ENCODE results near the gene PKD1. TPM values are rescaled to one million over a fixed set of nuclear protein-coding genes. Genes with fewer than 3 reads are reported as not detected.

Gene PKD1
- total RNA-seq, 1 experiment from 2014 or later = 55.1 TPM

Small RNA genes lying within 50 kb of the gene (small RNA-seq; reads per million reads assigned to genes)
- gene MIR1225 (not detected), gene MIR3180-5 (not detected), gene MIR4516 (not detected), gene RF00019 (not detected), gene SNORD60 (not detected)

Other genes with a start within 250 kb of the PKD1 start
- gene HS3ST6, start 217.5 kb downstream of the PKD1 start, total RNA-seq (2014; rRNA removed; shearing (Covaris generic)) = not detected in 2 replicates
- gene MSRB1, start 192.7 kb downstream of the PKD1 start, total RNA-seq (2014; rRNA removed; shearing (Covaris generic)) = 26.1 and 38.7 TPM in 2 replicates
- gene RPL3L, start 181.2 kb downstream of the PKD1 start, total RNA-seq (2014; rRNA removed; shearing (Covaris generic)) = not detected in 2 replicates
- gene NDUFB10, start 176.4 kb downstream of the PKD1 start, total RNA-seq (2014; rRNA removed; shearing (Covaris generic)) = 559 and 621 TPM in 2 replicates
- 5,088 and 5,569 TPM in 2 replicates for gene RPS2, start 171.1 kb downstream of the PKD1 start, total RNA-seq (2014; rRNA removed; shearing (Covaris generic))
- not detected in 2 replicates for gene RNF151, start 169.0 kb downstream of the PKD1 start, total RNA-seq (2014; rRNA removed; shearing (Covaris generic))
- 47.8 and 53.4 TPM in 2 replicates for gene TBL3, start 163.8 kb downstream of the PKD1 start, total RNA-seq (2014; rRNA removed; shearing (Covaris generic))
- 0.43 TPM in 1 of 2 replicates, not detected in the other for gene NOXO1, start 154.4 kb downstream of the PKD1 start, total RNA-seq (2014; rRNA removed; shearing (Covaris generic))
- 75.7 and 85.5 TPM in 2 replicates for gene GFER, start 151.7 kb downstream of the PKD1 start, total RNA-seq (2014; rRNA removed; shearing (Covaris generic))
- 2.4 and 2.5 TPM in 2 replicates for gene SYNGR3, start 145.9 kb downstream of the PKD1 start, total RNA-seq (2014; rRNA removed; shearing (Covaris generic))
- 46.2 and 50.4 TPM in 2 replicates for gene ZNF598, start 126.1 kb downstream of the PKD1 start, total RNA-seq (2014; rRNA removed; shearing (Covaris generic))
- 0.30 and 0.35 TPM in 2 replicates for gene NPW, start 116.1 kb downstream of the PKD1 start, total RNA-seq (2014; rRNA removed; shearing (Covaris generic))
- 118 and 158 TPM in 2 replicates for gene NHERF2, start 109.0 kb downstream of the PKD1 start, total RNA-seq (2014; rRNA removed; shearing (Covaris generic))
- gene NTHL1, start 88.1 kb downstream of the PKD1 start, total RNA-seq (2014; rRNA removed; shearing (Covaris generic)) = 61.5 and 90.5 TPM in 2 replicates
- gene TSC2, start 87.9 kb downstream of the PKD1 start, total RNA-seq (2014; rRNA removed; shearing (Covaris generic)) = 50.2 and 59.6 TPM in 2 replicates
- 9.5 and 13.4 TPM in 2 replicates for gene RAB26, start 12.7 kb upstream of the PKD1 start, total RNA-seq (2014; rRNA removed; shearing (Covaris generic))
- 122 and 138 TPM in 2 replicates for gene TRAF7, start 19.9 kb upstream of the PKD1 start, total RNA-seq (2014; rRNA removed; shearing (Covaris generic))
- 0.10 and 1.2 TPM in 2 replicates for gene CASKIN1, start 60.7 kb upstream of the PKD1 start, total RNA-seq (2014; rRNA removed; shearing (Covaris generic))
- 50.0 and 69.1 TPM in 2 replicates for gene MLST8, start 69.6 kb upstream of the PKD1 start, total RNA-seq (2014; rRNA removed; shearing (Covaris generic))
- gene BRICD5, start 75.0 kb upstream of the PKD1 start, total RNA-seq (2014; rRNA removed; shearing (Covaris generic)) = 2.0 and 7.3 TPM in 2 replicates
- 40.0 and 50.1 TPM in 2 replicates for gene PGP, start 78.9 kb upstream of the PKD1 start, total RNA-seq (2014; rRNA removed; shearing (Covaris generic))
- gene E4F1, start 87.7 kb upstream of the PKD1 start, total RNA-seq (2014; rRNA removed; shearing (Covaris generic)) = 37.4 and 41.2 TPM in 2 replicates
- 2.1 and 3.7 TPM in 2 replicates for gene DNASE1L2, start 100.5 kb upstream of the PKD1 start, total RNA-seq (2014; rRNA removed; shearing (Covaris generic))
- gene ECI1, start 115.7 kb upstream of the PKD1 start, total RNA-seq (2014; rRNA removed; shearing (Covaris generic)) = 32.5 and 40.0 TPM in 2 replicates
- gene RNPS1, start 132.2 kb upstream of the PKD1 start, total RNA-seq (2014; rRNA removed; shearing (Covaris generic)) = 249 and 290 TPM in 2 replicates
- gene ABCA3, start 204.8 kb upstream of the PKD1 start, total RNA-seq (2014; rRNA removed; shearing (Covaris generic)) = 0.13 and 0.14 TPM in 2 replicates